ENCODE measurements around the gene STRADA. TPM values are rescaled to one million over a fixed set of nuclear protein-coding genes. Genes with fewer than 3 reads are reported as not detected.

The STRADA gene
- total and polyA plus RNA-seq, 2 donors (not counting 3 experiments of a cell fraction or from before 2014, with no cell fraction given) = 47.0 to 53.6 TPM

DNA sequence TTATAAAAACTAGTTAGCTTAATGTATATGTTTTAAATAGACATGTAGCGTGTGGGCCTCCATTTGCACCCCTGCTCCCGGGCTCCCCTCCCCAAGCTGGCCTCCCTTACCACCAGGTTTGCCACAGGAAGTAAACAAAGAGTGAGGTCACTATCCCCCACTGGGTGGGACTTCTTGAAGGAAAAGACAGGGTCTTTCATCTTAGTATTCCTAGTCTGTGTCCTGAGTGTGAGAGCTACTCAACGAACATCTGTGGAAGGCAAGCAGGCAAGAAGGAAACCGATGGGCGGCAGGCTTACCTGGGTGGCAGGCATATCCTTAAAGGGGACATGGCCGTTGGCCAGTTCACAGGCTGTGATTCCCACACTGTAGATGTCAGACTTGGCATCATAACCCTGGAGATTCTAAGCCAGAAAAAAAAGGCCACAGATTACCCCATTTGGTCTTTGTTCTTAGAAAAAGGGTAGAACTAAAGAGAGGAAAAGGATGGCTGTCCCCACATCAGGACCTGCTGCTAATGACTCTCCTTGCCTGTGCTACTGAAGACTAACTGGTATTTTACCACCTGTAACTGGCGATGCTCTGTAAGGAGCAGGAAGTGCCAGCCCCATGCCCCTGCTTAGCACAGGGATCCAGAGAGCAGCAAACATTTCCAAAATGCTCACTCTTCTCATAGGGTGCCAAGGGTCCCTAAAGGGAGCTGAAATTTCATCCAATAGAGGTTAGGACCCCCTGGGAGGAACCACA lies 35.1 kb downstream of the STRADA start:
- Histone ChIP-seq H3K4me3 (replicated peaks in 1 of 3; ENCODE audit: insufficient read depth in 1 of 3, low read depth in 1 of 3, low read length in 3 of 3) (no peak overlapping the region), H3K9ac (replicated peaks; ENCODE audit: extremely low read depth, insufficient read depth, low read length) (no peak overlapping the region), H3K79me2 (ENCODE audit: control insufficient read depth, insufficient read depth, low read length) (peaks cover 3% of the 10 kb centered on the region), H3K4me1 (ENCODE audit: control insufficient read depth, extremely low read depth, insufficient read depth, low read length) (peaks cover 10% of the 10 kb centered on the region), H3K27me3 (ENCODE audit: control insufficient read depth in 2 of 2, insufficient read depth in 2 of 2, low read length in 2 of 2) (no peaks in the 10 kb centered on the region), H3K36me3 (ENCODE audit: control insufficient read depth in 2 of 2, extremely low read depth in 1 of 2, insufficient read depth in 2 of 2, low read length in 2 of 2) (peaks cover 0 to 19% of the 10 kb centered on the region in 2 experiments), H3K9me3 (replicated peaks; ENCODE audit: control insufficient read depth, insufficient read depth, low read length) (no peaks in the 10 kb centered on the region), H4K20me1 (replicated peaks; ENCODE audit: control insufficient read depth, extremely low read depth, insufficient read depth, low read length) (no peaks in the 10 kb centered on the region), H3K9me1 (replicated peaks; ENCODE audit: control insufficient read depth, extremely low read depth, insufficient read depth, low read length) (no peaks in the 10 kb centered on the region), H2AFZ (ENCODE audit: low read depth, low read length) (no peak overlapping the region), H3K27ac (ENCODE audit: insufficient read depth, low read depth, low read length) (no peak overlapping the region), H3K4me2 (ENCODE audit: insufficient read depth, low read length) (no peak overlapping the region)
- dilution Hi-C loops (cut with MboI; ENCODE audit: extremely low pct_ligation_motif_present, low sequenced_read_pairs) = no loop called here
- no peak for DNase-seq (ENCODE audit: low read depth, low spot score)
- no peak for FAIRE-seq
- CTCF ChIA-PET = interaction anchor here (0.9 to 1.4 kb wide), 2 partner anchors 9 to 281 kb away, joined by 4 read pairs; no protein-coding TSS in a partner anchor
- POLR2A ChIA-PET = no interaction called here
- no TSS peak for BruUV-seq (replicated peaks)
- intact Hi-C loops (cut with micrococcal nuclease) = no loop called here
- TF ChIP-seq EZH2 (IDR thresholded peaks at IDR 0.05; ENCODE audit: borderline replicate concordance, low read depth, low read length, severe bottlenecking) (no peak), JUN (IDR thresholded peaks at IDR 0.05; ENCODE audit: borderline replicate concordance, insufficient read depth, insufficient read length, low read depth) (no peak), MYC (IDR thresholded peaks at IDR 0.05; ENCODE audit: low read depth, low read length) (no peak), FOS (IDR thresholded peaks at IDR 0.05; ENCODE audit: borderline replicate concordance, insufficient read depth, low read length) (no peak), POLR2AphosphoS5 (IDR thresholded peaks at IDR 0.05; ENCODE audit: insufficient read depth, low read depth, low read length) (no peak), POLR2A (IDR thresholded peaks at IDR 0.05; ENCODE audit: low read depth, low read length) (no peak), GATA2 (IDR thresholded peaks at IDR 0.05; ENCODE audit: insufficient read depth, insufficient read length, low read depth, low read length) (no peak), MAX (IDR thresholded peaks at IDR 0.05; ENCODE audit: insufficient read depth, insufficient read length) (no peak)
- TF ChIP-seq, protein P1, sequence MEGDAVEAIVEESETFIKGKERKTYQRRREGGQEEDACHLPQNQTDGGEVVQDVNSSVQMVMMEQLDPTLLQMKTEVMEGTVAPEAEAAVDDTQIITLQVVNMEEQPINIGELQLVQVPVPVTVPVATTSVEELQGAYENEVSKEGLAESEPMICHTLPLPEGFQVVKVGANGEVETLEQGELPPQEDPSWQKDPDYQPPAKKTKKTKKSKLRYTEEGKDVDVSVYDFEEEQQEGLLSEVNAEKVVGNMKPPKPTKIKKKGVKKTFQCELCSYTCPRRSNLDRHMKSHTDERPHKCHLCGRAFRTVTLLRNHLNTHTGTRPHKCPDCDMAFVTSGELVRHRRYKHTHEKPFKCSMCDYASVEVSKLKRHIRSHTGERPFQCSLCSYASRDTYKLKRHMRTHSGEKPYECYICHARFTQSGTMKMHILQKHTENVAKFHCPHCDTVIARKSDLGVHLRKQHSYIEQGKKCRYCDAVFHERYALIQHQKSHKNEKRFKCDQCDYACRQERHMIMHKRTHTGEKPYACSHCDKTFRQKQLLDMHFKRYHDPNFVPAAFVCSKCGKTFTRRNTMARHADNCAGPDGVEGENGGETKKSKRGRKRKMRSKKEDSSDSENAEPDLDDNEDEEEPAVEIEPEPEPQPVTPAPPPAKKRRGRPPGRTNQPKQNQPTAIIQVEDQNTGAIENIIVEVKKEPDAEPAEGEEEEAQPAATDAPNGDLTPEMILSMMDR (IDR thresholded peaks at IDR 0.05; ENCODE audit: extremely low read depth in 1 of 2, insufficient read depth in 1 of 2, low read depth in 1 of 2, low read length in 2 of 2) = no peak

All from endothelial cell of umbilical vein (primary cell).